Right renal pelvis (tissue), 4 donors: ENCODE measurements around the gene PLEKHM3. TPM values are rescaled to one million over a fixed set of nuclear protein-coding genes. Genes with fewer than 3 reads are reported as not detected.

Source experiments
- DNase-seq, 4 donors: peaks; one replicate each; pipeline ENCODE4 v3.0.0-alpha.2; 2013; ENCODE audit warnings: low read depth in 4 of 4, low spot score in 3 of 4, missing footprints in 1 of 4
- polyA plus RNA-seq, 4 donors: library from polyadenylated mRNA; unstranded; fragments of 120-200 nt; gene quantifications; one replicate each; pipeline ENCODE4 v1.2.1, GENCODE V29; 2013; ENCODE audit not compliant: insufficient read length in 4 of 4

PLEKHM3 gene
- polyA plus RNA-seq, 4 donors: 12.4 to 17.4 (median 13.3) TPM

DNA sequence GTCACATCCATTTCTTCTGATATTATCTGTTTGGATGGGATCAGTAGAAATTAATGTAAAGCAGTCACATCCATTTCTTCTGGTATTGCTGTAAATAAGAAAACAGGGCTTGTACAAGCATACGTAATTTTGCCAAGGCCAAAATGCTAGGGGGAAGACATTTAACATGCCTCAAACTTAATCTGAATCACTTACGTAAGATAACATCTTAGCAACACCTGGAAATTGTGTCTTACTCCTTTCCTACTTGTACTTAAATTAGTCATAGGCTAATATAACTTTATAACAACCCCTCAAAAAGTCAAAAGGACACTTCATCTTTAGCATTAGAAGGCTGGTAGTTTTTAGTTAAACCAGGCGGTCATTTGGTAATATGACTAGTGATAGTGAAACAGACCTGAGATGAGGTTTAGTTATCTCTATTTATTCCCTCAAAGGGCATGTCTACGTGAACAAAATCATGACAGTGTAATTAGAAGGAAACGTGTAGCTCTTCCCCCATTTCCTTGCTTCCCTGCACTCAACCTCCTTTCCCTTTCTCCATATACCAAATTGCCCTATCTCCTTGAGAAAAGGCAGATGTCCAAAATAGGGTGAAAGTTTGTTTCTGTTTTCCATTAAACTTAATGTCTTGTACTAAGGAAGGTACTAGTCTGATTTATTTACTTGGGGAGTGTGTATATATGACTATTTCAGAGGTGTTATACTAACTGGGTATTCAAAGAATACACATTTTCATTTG, 156.3 kb downstream of the PLEKHM3 start:
- no peak for DNase-seq

GRCh38 chr2:207867905-207868304, 157.4 kb downstream of the PLEKHM3 start:
- DNase-seq: no peak

GRCh38 chr2:207867056-207867455, 158.3 kb downstream of the PLEKHM3 start:
- no peak for DNase-seq

- no peak for DNase-seq
Measured at GRCh38 chr2:207865210-207865609, 160.1 kb downstream of the PLEKHM3 start.

DNA sequence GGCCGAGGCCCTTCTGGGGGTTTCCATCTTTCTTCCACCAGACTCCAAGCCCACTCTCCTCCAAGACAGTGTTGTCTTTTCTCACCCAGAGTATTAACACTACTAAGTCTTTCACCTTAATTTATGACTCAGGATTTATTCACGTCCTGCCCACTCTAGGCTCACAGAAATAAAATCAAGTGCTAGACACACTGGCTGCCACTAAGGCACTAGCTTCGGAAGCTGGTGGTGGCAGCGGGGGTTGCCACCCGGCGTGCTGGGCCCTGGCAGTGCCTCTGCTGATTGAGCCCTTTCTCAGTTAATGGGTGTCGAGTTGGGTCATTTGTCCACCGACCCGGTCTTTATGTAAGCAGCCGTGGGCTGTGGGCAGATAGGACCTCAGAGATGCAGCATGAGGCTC, 162.0 kb downstream of the PLEKHM3 start:
- DNase-seq: no peak

DNA sequence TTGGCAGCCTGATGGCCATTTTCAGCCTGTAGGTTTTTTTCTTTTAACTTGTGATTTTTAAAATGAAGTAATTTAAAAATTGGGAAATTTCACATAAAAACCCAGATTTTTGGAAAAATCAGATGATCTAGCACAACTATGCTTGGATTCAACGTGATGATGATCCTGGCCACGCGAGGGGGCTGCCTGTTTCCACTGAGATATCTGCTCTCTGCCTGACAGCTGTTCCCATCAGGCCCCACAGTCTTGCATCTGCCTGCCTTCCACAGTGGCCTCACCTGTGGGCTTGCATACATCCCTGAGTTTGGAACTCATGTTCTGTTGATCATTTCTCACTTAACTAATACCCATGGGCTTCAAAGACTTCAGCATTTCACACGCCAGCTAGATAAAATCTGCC, 163.5 kb downstream of the PLEKHM3 start:
- DNase-seq: no peak

- no peak for DNase-seq
Measured at GRCh38 chr2:207860685-207861084, 164.6 kb downstream of the PLEKHM3 start.

DNA sequence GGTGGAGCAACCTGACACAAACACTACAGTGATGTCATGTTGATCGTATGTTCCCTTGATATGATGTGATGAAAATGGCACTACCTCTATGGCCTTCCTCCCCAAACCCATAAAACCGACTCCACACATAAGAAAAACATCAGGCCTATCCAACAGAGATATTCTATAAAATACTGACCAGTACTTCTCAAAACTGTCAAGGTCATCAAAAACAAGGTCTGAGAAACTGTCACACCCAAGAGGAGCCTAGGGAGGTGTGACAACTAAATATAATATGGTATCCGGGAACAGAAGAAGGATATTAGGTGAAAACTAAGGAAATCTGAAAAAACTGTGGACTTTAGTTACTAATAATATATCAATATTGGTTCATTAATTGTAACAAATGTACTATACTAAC, 169.7 kb downstream of the PLEKHM3 start:
- DNase-seq: no peak

DNA sequence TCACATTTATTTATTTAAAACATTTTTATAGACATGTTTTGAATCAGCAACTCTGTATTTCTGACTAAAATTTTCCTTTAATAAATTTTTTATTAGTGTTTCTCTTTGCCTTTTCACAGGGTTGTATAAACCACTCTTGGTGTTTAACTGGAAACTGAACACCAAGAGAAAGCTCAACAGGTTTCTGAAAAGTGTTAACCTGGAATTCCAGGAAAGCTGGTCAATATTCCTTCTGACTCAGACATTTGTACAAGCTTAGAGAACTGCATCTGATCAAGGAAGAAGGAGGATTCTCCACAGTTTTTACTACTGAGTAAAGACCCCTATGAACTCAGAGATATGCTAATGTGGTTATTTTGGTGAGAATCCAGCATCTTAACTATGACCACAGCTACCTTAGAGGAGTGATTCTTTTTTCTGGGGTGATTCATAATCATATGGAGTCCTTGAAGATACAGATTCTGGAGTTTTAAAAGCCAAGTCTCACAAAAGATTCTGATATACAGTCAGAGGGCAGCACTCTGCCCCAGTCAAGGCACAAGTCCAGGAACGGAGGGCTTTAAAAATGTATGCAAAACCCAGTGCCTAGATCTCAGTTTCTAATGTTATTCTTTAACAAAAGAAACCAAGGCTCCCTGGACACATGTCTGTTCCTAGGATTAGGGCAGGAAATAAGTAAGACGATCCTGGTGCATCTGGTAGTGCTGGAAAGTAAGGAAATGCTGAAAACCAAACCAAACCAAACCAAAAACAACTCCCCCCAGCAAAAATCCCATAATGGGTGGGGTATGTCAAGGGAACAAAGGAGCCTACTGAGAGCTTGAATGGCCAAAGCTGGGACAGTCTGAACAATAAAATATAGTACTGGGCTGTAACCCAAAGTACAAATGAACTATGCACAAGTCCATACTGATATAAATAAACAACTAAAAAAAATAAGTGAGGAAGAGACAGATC, 170.6 kb downstream of the PLEKHM3 start:
- no peak for DNase-seq

DNA sequence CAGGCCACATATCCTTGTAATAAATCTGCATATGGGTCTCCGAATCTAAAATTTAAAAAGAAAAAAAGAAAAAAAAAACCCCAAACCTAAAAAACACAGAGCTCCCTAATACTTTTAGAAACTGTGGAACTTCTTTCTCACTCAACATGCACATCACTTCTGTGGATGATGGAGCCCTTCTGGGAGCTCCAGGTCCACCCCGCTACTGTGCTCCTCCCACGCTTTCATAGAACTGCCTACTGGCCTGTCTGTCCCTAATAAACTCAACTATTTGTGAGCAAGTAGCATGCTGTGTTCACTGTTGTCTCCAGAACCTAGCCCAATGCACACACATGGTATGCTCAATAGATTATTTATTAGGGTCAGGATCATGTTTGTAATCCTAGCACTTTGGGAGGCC, 172.5 kb downstream of the PLEKHM3 start:
- DNase-seq: no peak

GRCh38 chr2:207849443-207849842, 175.9 kb downstream of the PLEKHM3 start:
- no peak for DNase-seq

DNA sequence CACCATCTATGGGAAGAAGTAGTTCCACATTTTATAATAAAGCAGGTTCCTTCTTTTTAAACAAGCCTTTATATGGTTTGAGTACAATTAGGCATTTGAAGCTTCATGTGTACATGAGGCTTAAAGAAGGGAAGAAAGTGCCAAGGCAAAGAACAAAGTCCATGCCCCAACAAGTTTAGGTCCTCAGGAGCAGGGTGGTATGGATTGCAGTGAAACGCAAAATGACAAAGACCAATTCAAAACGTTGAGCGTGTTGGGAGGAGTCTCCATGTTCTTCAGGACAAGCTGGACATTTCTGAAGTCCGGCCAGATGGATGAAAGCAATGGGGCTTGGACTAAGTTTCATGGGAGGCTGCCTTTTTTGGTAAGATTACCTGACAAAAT, 176.8 kb downstream of the PLEKHM3 start:
- DNase-seq: no peak

GRCh38 chr2:207847807-207848544, 177.4 kb downstream of the PLEKHM3 start:
- DNase-seq: peak; percentile 18 to 44 (median 30)

- DNase-seq: no peak
Measured at GRCh38 chr2:207847098-207847806, 178.1 kb downstream of the PLEKHM3 start.

DNA sequence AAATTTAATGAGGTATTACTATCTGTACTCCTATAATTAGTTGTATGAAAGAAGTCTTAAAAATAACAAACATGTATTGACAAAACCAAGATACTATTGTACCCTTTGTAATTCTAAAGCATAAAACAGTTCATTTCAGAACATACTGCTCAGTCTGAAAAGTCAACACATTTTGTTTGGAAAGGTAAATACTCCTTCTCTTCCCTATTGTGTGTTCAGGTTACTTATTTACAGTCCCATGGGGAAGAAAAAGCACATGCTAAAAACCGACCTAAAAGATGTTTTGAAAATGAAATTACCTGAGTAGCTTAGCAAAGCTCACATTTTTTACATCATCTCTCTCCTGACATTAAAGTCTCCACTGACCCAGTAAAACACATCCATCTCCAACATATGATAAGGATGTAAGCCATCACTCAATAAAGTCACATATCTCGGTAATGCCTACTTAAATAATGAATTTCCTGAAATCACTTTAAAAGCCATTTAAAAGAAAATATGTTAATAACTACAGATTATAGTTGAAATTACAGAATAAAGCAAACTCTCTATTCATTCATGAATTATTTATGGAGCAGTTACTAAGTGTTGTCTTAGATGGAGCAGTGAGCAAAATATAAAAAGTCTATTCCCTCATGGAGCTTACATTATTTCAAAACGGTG, 180.0 kb downstream of the PLEKHM3 start:
- DNase-seq: no peak

DNA sequence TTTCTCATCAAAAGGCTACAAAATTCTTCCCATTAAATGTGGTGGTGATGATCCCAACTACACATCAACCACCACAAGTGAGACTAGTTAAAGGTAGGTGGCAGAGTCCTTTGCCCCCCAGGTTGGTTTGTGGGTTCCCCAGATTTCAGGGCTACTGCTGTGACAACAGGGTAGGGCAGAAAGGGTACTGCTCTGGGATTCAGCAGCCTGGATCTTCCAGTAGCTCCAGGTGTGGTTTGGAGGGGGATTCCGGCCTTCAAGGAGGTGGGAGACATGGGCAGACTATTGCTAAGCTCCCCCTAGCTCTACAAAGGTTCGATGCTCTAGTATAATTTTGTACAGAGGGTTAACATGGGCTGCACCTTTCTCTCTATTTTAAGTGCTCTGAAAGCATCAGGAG, 180.7 kb downstream of the PLEKHM3 start:
- no peak for DNase-seq

- DNase-seq: no peak
Measured at GRCh38 chr2:207840101-207840500, 185.2 kb downstream of the PLEKHM3 start.

GRCh38 chr2:207839575-207839974, 185.8 kb downstream of the PLEKHM3 start:
- DNase-seq: no peak

GRCh38 chr2:207839028-207839427, 186.3 kb downstream of the PLEKHM3 start:
- DNase-seq: no peak
